GM23248 (cell line): ENCODE measurements around the gene KNDC1. TPM values are rescaled to one million over a fixed set of nuclear protein-coding genes. Genes with fewer than 3 reads are reported as not detected.

ENCODE experiments used
- DNase-seq: peaks from one replicate; pipeline ENCODE4 v3.0.0-alpha.2; 2015
- H2AFZ ChIP-seq: fragments of 200-600 bp; sonication (generic); 2 replicates; pipeline ENCODE4 v1.6.1; 2016; ENCODE audit warnings: antibody characterized with exemption
- H3F3A ChIP-seq: fragments of 200-600 bp; sonication (generic); 2 replicates; pipeline ENCODE4 v1.6.1; 2016; ENCODE audit warnings: mild to moderate bottlenecking, antibody characterized with exemption, mixed run types; ENCODE audit not compliant: insufficient read depth
- H3K27ac ChIP-seq: fragments of 200-600 bp; sonication (generic); 2 replicates; pipeline ENCODE4 v1.5.1; 2016; ENCODE audit warnings: mild to moderate bottlenecking
- H3K27me3 ChIP-seq: fragments of 200-600 bp; sonication (generic); replicated peaks from 2 replicates; pipeline ENCODE4 v1.6.1; 2016; ENCODE audit warnings: mild to moderate bottlenecking; ENCODE audit not compliant: insufficient read depth
- H3K36me3 ChIP-seq: fragments of 200-600 bp; sonication (generic); 2 replicates; pipeline ENCODE4 v1.6.1; 2016; ENCODE audit warnings: low read depth, mild to moderate bottlenecking
- H3K4me1 ChIP-seq: fragments of 200-600 bp; sonication (generic); 2 replicates; pipeline ENCODE4 v1.6.1; 2016; ENCODE audit warnings: mild to moderate bottlenecking; ENCODE audit not compliant: insufficient read depth
- H3K4me2 ChIP-seq: fragments of 200-600 bp; sonication (generic); one replicate; pipeline ENCODE4 v1.6.1; 2016; ENCODE audit warnings: mild to moderate bottlenecking; ENCODE audit not compliant: unreplicated experiment
- H3K4me3 ChIP-seq: fragments of 200-600 bp; sonication (generic); 2 replicates; pipeline ENCODE4 v1.5.1; 2016; ENCODE audit warnings: mild to moderate bottlenecking
- H3K79me2 ChIP-seq: fragments of 200-600 bp; sonication (generic); 2 replicates; pipeline ENCODE4 v1.6.1; 2016; ENCODE audit warnings: mild to moderate bottlenecking; ENCODE audit not compliant: insufficient read depth
- H3K9ac ChIP-seq: fragments of 200-600 bp; sonication (generic); 2 replicates; pipeline ENCODE4 v1.6.1; 2016; ENCODE audit warnings: mild to moderate bottlenecking
- H3K9me2 ChIP-seq: fragments of 200-600 bp; sonication (generic); 2 replicates; pipeline ENCODE4 v1.6.1; 2016; ENCODE audit warnings: mixed run types, mild to moderate bottlenecking, moderate library complexity; ENCODE audit not compliant: insufficient read depth
- H3K9me3 ChIP-seq: fragments of 200-600 bp; sonication (generic); one replicate; pipeline ENCODE4 v1.6.1; 2017; ENCODE audit warnings: low read depth
- H4K20me1 ChIP-seq: fragments of 200-600 bp; sonication (generic); 2 replicates; pipeline ENCODE4 v1.6.0; 2016; ENCODE audit not compliant: insufficient read depth
- EZH2 ChIP-seq: fragments of 200-600 bp; sonication (generic); IDR thresholded peaks from 2 replicates; pipeline ENCODE4 v1.6.1; 2018; ENCODE audit warnings: antibody characterized with exemption, mild to moderate bottlenecking; ENCODE audit not compliant: insufficient read depth, poor library complexity, severe bottlenecking
- EZH2phosphoT487 ChIP-seq: fragments of 200-600 bp; sonication (generic); IDR thresholded peaks from 2 replicates; pipeline ENCODE4 v1.6.1; 2018; ENCODE audit warnings: antibody characterized with exemption, moderate library complexity, mild to moderate bottlenecking, low read depth; ENCODE audit not compliant: insufficient read depth
- WGBS, 2 experiments: methylation state at CpG; one replicate each; pipeline ENCODE4 v1.1.6; 2015 to 2017; ENCODE audit warnings: low lambda C conversion rate in 2 of 2, low coverage in 1 of 2; ENCODE audit errors: missing lambda C conversion rate in 2 of 2; 5-methylcytosine and 5-hydroxymethylcytosine counted together
- in situ Hi-C: fragments of 300-500 bp; cut with MboI; formaldehyde crosslinking; loops from 2 replicates; pipeline ENCODE4 v1.15.0; 2020
- polyA plus RNA-seq: library from polyadenylated mRNA; unstranded; fragments of >200 nt; fragmentation: Nextera tagmentation; extraction: Ambion mirVana; gene quantifications from 2 replicates; pipeline ENCODE4 v1.2.1, GENCODE V29; 2016
- total RNA-seq: library from RNA; depleted of rRNA; stranded (reverse); fragments of >200 nt; shearing (Covaris generic); gene quantifications from 2 replicates; pipeline ENCODE4 v1.2.3, GENCODE V29; 2014

The KNDC1 gene
- total and polyA plus RNA-seq, 2 experiments from 2014 or later, result 0.44 to 0.54 TPM

DNA sequence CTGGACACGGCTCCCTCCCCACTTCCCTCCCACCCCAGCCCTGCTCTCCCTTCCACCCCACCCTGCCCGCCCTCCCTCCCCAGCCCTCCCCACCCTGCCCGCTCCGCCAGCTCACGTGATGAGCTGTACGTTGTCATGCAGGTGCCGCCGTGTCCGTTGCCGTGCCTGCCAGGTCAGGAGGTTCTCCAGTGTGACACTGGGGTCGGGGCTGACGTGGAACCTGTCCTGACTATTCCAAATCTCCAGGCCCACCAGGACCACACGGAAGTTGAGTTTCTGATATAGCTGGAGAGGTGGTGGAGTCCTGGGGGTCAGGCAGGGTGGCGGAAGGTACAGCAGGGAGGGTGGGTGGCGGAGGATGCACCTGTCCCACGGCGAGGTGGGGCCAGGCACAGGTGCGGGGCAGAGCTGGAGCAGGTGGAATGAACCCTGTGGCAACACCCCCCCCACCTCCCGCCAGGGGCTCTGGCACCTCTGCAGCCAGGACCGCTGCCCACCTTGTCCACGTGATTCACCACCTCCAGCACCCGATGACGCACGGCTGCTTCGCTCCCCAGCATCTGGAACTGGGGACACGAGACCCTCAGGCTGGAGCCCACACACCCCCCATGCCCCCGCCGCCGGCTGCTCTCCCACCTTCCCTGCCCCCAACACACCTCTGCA lies 112.4 kb downstream of the KNDC1 start:
- H3K79me2 ChIP-seq, result no peaks in the 10 kb centered on the region
- WGBS, 2 experiments, result 78% methylated on average over 22 to 29 of the region's 29 CpGs
- H4K20me1 ChIP-seq, result no peaks in the 10 kb centered on the region
- H3K9ac ChIP-seq, result no peak overlapping the region
- H3K27ac ChIP-seq, result no peak overlapping the region
- H3K27me3 ChIP-seq, result no peaks in the 10 kb centered on the region
- no peaks in the 10 kb centered on the region for H3K9me3 ChIP-seq
- no peak overlapping the region for H3K4me3 ChIP-seq
- H3K4me1 ChIP-seq, result no peaks in the 10 kb centered on the region
- no peaks in the 10 kb centered on the region for H3F3A ChIP-seq
- H2AFZ ChIP-seq, result no peak overlapping the region
- in situ Hi-C loops, result no loop called here
- no peak for TF ChIP-seq EZH2phosphoT487
- no peak for TF ChIP-seq EZH2
- no peak for DNase-seq
- H3K4me2 ChIP-seq, result no peak overlapping the region
- no peaks in the 10 kb centered on the region for H3K36me3 ChIP-seq
- H3K9me2 ChIP-seq, result no peaks in the 10 kb centered on the region

DNA sequence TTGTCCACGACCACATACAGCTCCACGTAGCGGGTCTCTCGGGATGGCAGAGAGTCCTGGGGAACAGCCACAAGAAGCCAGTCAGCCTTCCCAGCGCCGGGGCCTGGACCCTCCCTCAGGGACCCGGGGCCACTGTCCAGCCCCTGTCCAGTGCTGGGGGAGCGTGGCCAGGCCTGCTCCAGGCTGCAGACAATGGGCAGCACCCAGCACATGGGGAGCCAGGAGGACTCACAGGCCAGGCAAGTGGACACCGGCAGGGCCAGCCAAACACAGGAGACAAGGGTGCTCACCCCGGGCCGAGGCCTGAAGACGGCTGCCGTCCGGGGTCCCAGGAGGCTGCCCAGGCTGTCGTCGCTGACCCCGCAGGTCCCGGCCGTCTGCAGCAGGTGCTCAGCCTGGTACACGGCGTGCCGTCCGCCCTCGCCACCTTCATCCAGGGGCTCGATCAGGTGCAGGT lies 113.0 kb downstream of the KNDC1 start:
- Histone ChIP-seq H3K4me3 (no peak overlapping the region), H2AFZ (no peak overlapping the region), H3K36me3 (no peaks in the 10 kb centered on the region), H3K27ac (no peak overlapping the region), H3K9me2 (no peaks in the 10 kb centered on the region), H3K79me2 (no peaks in the 10 kb centered on the region), H3K4me1 (no peaks in the 10 kb centered on the region), H3F3A (no peaks in the 10 kb centered on the region), H4K20me1 (no peaks in the 10 kb centered on the region), H3K9ac (no peak overlapping the region), H3K9me3 (no peaks in the 10 kb centered on the region), H3K27me3 (no peaks in the 10 kb centered on the region), H3K4me2 (no peak overlapping the region)
- 90 to 91% methylated on average over 20 to 23 of the region's 25 CpGs for WGBS, 2 experiments
- no peak for DNase-seq
- in situ Hi-C loops, result no loop called here
- TF ChIP-seq EZH2, result no peak
- no peak for TF ChIP-seq EZH2phosphoT487

DNA sequence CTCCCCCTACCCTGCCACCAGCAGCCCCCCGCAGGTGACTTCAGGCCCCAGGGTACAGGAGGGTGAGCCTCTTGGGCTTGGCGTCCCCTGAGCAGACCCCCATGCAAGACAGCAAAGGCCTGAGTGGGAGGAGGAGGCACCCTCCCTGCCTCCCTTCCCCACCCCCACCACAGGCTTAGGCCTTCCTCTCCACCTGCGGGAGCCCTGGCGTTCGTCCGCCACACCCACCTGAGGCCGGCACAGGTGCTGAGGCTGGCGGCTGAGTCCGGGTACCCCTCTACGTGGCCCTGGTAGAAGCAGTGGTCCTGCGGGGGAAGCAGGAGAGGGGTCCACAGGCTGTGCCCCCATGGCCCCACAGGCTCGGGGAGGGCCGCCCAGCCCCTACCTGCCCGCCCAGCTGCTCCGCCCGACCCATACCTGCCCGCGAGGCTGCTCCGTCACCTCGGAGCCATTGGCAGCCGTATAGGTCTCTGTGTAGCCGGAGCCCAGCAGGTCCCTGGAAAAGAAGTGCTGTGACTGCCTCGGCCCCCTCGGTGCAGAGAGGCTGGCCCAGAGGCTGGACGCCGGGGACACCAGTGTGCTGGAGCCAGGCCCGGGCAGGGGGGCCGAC lies 113.6 kb downstream of the KNDC1 start:
- Histone ChIP-seq H3K9ac (no peak overlapping the region), H3K27me3 (no peaks in the 10 kb centered on the region), H3K9me2 (no peaks in the 10 kb centered on the region), H3K27ac (no peak overlapping the region), H3K4me1 (no peaks in the 10 kb centered on the region), H3K4me2 (no peak overlapping the region), H2AFZ (no peak overlapping the region), H3K79me2 (no peaks in the 10 kb centered on the region), H3K36me3 (no peaks in the 10 kb centered on the region), H3F3A (no peaks in the 10 kb centered on the region), H3K9me3 (no peaks in the 10 kb centered on the region), H3K4me3 (no peak overlapping the region), H4K20me1 (no peaks in the 10 kb centered on the region)
- no peak for TF ChIP-seq EZH2phosphoT487
- TF ChIP-seq EZH2, result no peak
- in situ Hi-C loops, result no loop called here
- no peak for DNase-seq
- WGBS, 2 experiments, result 94 to 98% methylated on average over 24 to 28 of the region's 28 CpGs

DNA sequence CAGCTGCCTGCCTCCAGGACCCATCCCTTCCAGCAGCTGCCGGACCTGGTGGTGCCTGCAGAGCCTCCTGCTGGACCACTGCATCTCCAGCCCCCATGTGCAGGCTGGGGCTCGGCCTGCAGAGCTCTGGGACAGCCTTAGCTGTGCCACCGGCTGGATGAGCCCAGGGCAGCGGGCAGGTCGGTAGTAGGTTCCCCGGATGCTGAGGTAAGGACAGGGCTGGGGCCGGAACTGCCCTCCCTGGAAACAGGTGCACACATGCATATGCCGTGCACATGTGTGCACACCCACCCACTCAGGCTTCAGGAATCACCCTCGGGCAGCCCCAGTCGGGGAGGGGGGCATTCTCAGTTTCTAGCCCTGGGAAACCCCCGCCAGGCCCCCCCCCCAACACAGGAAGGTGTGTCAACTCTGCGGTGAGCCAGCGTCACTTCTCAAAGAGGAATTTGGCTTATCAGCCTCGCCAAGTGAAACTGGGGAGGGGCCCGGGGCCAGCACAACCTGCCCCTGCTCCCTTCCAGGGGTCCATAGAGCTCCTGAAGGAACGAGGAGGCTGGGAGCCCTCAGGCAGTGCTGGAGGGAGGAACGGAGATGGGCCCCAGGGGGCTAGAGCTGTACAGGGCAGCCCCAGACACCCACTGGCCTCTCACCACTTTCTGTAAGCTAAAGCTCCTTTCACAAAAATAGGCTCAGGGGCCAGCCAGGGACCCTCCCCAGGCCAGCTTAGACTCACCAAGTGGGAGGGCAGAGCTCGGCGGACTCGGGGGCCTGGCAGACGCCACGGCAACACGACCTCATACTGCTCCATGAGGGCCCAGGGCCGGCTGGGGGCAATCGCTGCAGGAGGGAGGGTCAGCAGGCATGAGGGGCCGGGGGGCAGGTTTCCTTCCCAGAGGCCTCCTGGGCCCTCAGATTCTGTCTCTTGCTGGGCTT lies 115.0 kb downstream of the KNDC1 start:
- Histone ChIP-seq H3F3A (no peaks in the 10 kb centered on the region), H3K79me2 (no peaks in the 10 kb centered on the region), H3K36me3 (no peaks in the 10 kb centered on the region), H4K20me1 (no peaks in the 10 kb centered on the region), H3K9me3 (no peaks in the 10 kb centered on the region), H3K4me2 (no peak overlapping the region), H3K27ac (no peak overlapping the region), H3K9ac (no peak overlapping the region), H3K9me2 (no peaks in the 10 kb centered on the region), H3K27me3 (no peaks in the 10 kb centered on the region), H2AFZ (no peak overlapping the region), H3K4me3 (no peak overlapping the region), H3K4me1 (no peaks in the 10 kb centered on the region)
- peak; percentile 23 for DNase-seq
- in situ Hi-C loops, result no loop called here
- WGBS, 2 experiments, result 27% methylated on average over 23 to 25 of the region's 26 CpGs
- no peak for TF ChIP-seq EZH2
- no peak for TF ChIP-seq EZH2phosphoT487
